ENCODE measurements around the gene ORC5.
"Not testable (repeated sequence)": the region's sequence is repeated elsewhere in the genome, so short reads cannot be mapped to it uniquely, and the experiment has no call there.

Gene ORC5

GRCh38 chr7:104185346-104185745 is 22.5 kb downstream of the ORC5 start:
- DNase-seq (ENCODE audit: low read depth) = no peak

- no peak for DNase-seq (ENCODE audit: low read depth)
These were observed 28.6 kb downstream of the ORC5 start for GRCh38 chr7:104179178-104179577.

- DNase-seq (ENCODE audit: low read depth) = not testable (repeated sequence)
These were observed 30.2 kb downstream of the ORC5 start for GRCh38 chr7:104177565-104178083.

- DNase-seq (ENCODE audit: low read depth) = no peak
These were observed 31.5 kb downstream of the ORC5 start for GRCh38 chr7:104176332-104176731.

GRCh38 chr7:104175361-104175984 is 32.3 kb downstream of the ORC5 start:
- no peak for DNase-seq (ENCODE audit: low read depth)

GRCh38 chr7:104174798-104175197 is 33.0 kb downstream of the ORC5 start:
- DNase-seq (ENCODE audit: low read depth) = no peak

- no peak for DNase-seq (ENCODE audit: low read depth)
These were observed 45.7 kb downstream of the ORC5 start for GRCh38 chr7:104162081-104162480.

GRCh38 chr7:104161244-104161643 is 46.6 kb downstream of the ORC5 start:
- DNase-seq (ENCODE audit: low read depth) = no peak

GRCh38 chr7:104160375-104160774 is 47.4 kb downstream of the ORC5 start:
- no peak for DNase-seq (ENCODE audit: low read depth)

GRCh38 chr7:104156842-104157277 is 51.0 kb downstream of the ORC5 start:
- DNase-seq (ENCODE audit: low read depth) = no peak

GRCh38 chr7:104153287-104153686 is 54.5 kb downstream of the ORC5 start:
- no peak for DNase-seq (ENCODE audit: low read depth)

- DNase-seq (ENCODE audit: low read depth) = no peak
These were observed 55.3 kb downstream of the ORC5 start for GRCh38 chr7:104152468-104152867.

GRCh38 chr7:104150470-104150869 is 57.3 kb downstream of the ORC5 start:
- no peak for DNase-seq (ENCODE audit: low read depth)

- no peak for DNase-seq (ENCODE audit: low read depth)
These were observed 58.0 kb downstream of the ORC5 start for GRCh38 chr7:104149822-104150221.

GRCh38 chr7:104142147-104142546 is 65.7 kb downstream of the ORC5 start:
- no peak for DNase-seq (ENCODE audit: low read depth)

GRCh38 chr7:104137971-104138370 is 69.8 kb downstream of the ORC5 start:
- DNase-seq (ENCODE audit: low read depth) = no peak

GRCh38 chr7:104137511-104137910 is 70.3 kb downstream of the ORC5 start:
- no peak for DNase-seq (ENCODE audit: low read depth)

GRCh38 chr7:104136981-104137380 is 70.8 kb downstream of the ORC5 start:
- DNase-seq (ENCODE audit: low read depth) = no peak

- no peak for DNase-seq (ENCODE audit: low read depth)
These were observed 71.3 kb downstream of the ORC5 start for GRCh38 chr7:104136561-104136960.

- DNase-seq (ENCODE audit: low read depth) = no peak
These were observed 71.9 kb downstream of the ORC5 start for GRCh38 chr7:104135760-104136558.

GRCh38 chr7:104133238-104133637 is 74.6 kb downstream of the ORC5 start:
- no peak for DNase-seq (ENCODE audit: low read depth)

GRCh38 chr7:104130726-104131125 is 77.1 kb downstream of the ORC5 start:
- DNase-seq (ENCODE audit: low read depth) = no peak

GRCh38 chr7:104127204-104127603 is 80.6 kb downstream of the ORC5 start:
- no peak for DNase-seq (ENCODE audit: low read depth)

Data from activated gamma-delta T cell treated with anti-CD3 and anti-CD28 coated beads, Interleukin-2, amount 50 U/mL, for 16 hours (primary cell).